H1 (cell line): ENCODE data around the gene SPINT2.

Experiments used
- CHD1 ChIP-seq: IDR thresholded peaks from 2 replicates; pipeline ENCODE4 v1.6.1; 2012; ENCODE audit warnings: low read depth, low read length, improper control_type of control experiment
- CTCF ChIP-seq, 3 experiments: IDR thresholded peaks; 1 replicate in 2 of 3; 2 replicates in 1 of 3; pipeline versions ENCODE4 v1.5.1 to v1.6.1; 2011; ENCODE audit warnings: low read length in 3 of 3, mild to moderate bottlenecking in 3 of 3, inconsistent platforms in 2 of 3, low read depth in 1 of 3, moderate library complexity in 1 of 3; ENCODE audit not compliant: insufficient read depth in 1 of 3; ENCODE audit errors: control extremely low read depth in 1 of 3
- EP300 ChIP-seq, 2 experiments: IDR thresholded peaks; 1 replicate in 1 of 2; 2 replicates in 1 of 2; pipeline ENCODE4 v1.6.1; 2011 to 2012; ENCODE audit warnings: low read depth in 2 of 2, low read length in 2 of 2, mild to moderate bottlenecking in 2 of 2, borderline replicate concordance in 1 of 2, inconsistent platforms in 1 of 2, moderate library complexity in 1 of 2
- GABPA ChIP-seq: IDR thresholded peaks from 2 replicates; pipeline ENCODE4 v1.6.1; 2011; ENCODE audit warnings: mild to moderate bottlenecking, low read length, moderate library complexity, borderline replicate concordance; ENCODE audit not compliant: insufficient read depth
- POLR2A ChIP-seq, 2 experiments: IDR thresholded peaks; 1 replicate in 1 of 2; 2 replicates in 1 of 2; pipeline ENCODE4 v1.6.1; 2011; ENCODE audit warnings: low read depth in 2 of 2, low read length in 2 of 2, mild to moderate bottlenecking in 2 of 2; ENCODE audit errors: control extremely low read depth in 1 of 2
- SUZ12 ChIP-seq: fragments of 200-600 bp; sonication (generic); IDR thresholded peaks from 2 replicates; pipeline ENCODE4 v1.6.1; 2012; ENCODE audit warnings: mild to moderate bottlenecking, inconsistent platforms, low read length, moderate library complexity, mixed read lengths

GRCh38 chr19:38216785-38217641 lies 47.4 kb upstream of the SPINT2 start:
- no peak for TF ChIP-seq CTCF (IDR thresholded peaks at IDR 0.05; ENCODE audit: control extremely low read depth in 1 of 3, insufficient read depth in 1 of 3, low read depth in 1 of 3, low read length in 3 of 3)
- no peak for TF ChIP-seq GABPA
- TF ChIP-seq SUZ12 = no peak
- no peak for TF ChIP-seq EP300 (IDR thresholded peaks at IDR 0.05; ENCODE audit: borderline replicate concordance in 1 of 2, low read depth in 2 of 2, low read length in 2 of 2)
- TF ChIP-seq POLR2A (IDR thresholded peaks at IDR 0.05; ENCODE audit: control extremely low read depth in 1 of 2, low read depth in 2 of 2, low read length in 2 of 2) = no peak
- no peak for TF ChIP-seq CHD1
